HG03097 (cell line): ENCODE measurements around the gene ZBTB7C.

Experiments used
- ATAC-seq: cut with Tn5 transposase; IDR thresholded peaks from one replicate; pipeline ENCODE4 v1.9.1; 2021; ENCODE audit not compliant: unreplicated experiment, low FRiP score

ZBTB7C gene

DNA sequence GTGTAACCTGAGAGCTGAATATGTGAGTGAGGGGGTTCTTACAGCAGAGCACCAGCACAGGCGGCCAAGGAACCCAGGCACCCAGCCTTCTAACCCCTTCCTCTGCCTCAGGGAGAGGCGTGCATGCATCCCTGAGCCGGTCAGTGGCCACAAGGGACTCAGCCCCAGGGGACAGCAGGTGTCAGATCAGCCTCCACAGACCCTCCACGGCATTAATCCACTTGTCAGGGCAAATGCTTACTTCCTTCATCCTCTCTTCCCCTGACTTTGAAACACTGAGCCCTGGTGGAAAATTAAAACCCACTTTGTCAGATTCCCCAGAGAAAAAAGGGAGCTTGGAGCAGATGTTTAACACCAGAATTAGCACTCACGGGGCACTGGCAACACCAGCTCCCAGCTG is 418.2 kb downstream of the ZBTB7C start:
- ATAC-seq, result no peak

DNA sequence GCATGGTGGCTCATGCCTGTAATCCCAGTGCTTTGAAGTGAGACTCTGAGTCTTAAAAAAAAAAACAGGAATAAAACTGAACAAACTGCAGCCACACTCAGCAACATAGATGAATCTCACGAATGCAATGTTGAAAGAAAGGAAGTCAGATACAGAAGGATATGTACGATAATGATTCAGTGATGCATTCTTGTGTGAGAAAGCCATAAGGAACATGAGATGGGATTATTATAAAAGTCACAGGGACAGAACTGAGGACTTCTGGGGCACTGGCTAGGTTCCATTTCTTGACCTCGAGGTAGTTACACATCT is 421.8 kb downstream of the ZBTB7C start:
- ATAC-seq, result no peak

DNA sequence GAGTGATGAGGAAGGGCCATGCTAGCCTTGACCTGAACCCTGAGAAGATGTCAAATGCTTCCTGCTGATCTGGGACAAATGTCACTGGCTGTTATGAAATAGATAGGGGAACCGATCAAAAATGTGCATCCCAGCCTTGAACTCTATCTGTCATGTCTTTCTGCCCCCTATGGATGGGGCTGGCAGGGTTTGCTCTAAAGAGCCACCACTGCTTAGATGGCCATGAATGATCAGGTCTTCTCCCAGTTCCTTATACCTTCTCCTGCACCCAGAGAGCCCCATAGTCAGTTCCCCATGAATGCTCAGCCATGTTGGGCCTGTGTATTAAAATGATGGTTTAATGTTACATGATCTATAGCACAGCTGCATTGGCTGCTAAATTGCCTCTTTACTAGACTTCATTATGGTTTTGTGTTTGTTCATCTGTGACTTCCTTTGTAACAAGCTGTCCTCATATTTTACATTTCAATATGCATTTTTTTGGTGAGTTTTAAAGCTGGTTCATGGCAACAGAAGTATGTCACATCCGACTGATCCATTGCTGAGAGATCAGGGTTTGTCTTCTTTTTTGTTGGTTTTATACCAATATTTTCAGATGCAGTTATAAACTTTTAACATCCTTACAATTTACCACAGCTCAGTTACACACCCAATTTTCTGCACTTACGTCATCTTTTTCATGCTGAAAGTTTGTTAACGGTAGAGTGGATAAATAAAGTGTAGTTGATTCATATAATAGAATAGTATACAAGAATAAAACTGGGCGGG is 422.4 kb downstream of the ZBTB7C start:
- no peak for ATAC-seq

DNA sequence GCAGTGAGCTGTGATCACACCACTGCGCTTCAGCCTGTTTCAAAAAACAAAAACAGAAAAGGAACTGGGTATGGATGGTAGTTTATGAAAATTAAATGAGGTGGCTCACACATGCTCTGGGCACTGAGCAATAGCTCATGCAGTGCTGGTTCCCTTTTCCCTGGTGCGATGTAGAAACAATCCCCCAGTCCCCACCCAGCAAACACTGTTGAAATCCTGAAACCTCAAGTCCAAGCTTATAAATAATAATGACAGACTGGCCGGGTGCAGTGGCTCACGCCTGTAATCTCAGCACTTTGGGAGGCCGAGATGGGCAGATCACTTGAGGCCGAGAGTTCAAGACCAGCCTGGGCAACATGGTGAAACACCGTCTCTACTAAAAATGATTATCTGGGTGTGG is 423.3 kb downstream of the ZBTB7C start:
- ATAC-seq, result no peak

DNA sequence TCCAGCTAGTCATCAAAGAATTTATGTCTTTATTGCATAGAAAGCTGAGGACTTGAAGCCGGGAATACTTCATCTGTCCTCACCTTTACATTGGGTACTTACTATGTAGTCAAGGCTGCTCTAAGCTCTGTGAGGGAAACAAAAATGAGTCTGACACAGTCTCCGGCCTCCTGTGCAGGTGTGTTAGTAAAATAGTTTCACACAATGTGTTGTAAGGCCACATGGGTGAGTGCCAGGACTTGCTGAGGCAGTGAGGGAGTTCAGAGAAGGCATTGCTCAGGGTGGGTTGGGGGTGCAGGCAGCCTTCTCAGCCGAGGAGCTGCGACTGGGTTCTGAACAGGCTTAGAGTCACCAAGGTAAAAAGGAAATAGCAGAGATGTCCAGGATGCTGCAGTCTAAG is 424.2 kb downstream of the ZBTB7C start:
- ATAC-seq, result no peak

DNA sequence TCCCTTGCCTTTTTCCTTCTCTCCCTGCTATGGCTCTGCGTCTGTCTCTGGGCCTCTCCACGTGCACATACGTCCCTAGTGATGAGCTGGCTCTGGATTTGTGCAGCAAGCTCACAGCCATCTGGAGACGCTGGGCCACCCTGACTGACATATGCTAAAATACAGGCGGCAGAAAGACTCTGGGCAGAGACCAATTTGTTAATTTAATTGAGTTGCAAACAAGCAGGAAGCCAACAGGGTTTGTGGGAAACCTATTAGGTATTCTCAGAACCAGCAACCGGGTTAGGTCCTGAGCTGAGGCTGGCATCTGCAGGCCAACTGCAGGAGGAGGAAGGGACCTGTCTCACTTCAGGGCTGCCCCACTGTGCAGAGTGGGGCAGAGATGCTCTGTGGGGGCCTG is 425.2 kb downstream of the ZBTB7C start:
- no peak for ATAC-seq

DNA sequence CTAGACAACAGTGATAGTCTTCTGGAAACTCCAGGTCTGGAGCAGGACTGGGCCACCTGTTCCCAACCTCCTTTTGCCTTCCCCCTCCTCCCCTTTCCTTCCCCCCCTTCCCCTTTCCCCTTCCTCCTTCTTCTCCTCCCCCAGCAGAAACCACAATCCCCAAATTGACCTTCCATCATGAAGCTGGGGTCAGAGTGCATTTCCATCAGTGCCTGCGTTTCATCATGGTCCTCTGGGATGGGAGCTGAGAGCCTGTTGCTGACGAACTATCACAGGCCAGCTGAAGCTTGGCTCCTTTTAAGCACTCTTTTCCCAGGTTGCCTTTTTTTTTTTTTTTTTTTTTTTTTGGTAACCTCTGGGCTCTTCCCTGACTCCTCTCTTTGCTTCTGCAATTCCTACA is 426.1 kb downstream of the ZBTB7C start:
- no peak for ATAC-seq

DNA sequence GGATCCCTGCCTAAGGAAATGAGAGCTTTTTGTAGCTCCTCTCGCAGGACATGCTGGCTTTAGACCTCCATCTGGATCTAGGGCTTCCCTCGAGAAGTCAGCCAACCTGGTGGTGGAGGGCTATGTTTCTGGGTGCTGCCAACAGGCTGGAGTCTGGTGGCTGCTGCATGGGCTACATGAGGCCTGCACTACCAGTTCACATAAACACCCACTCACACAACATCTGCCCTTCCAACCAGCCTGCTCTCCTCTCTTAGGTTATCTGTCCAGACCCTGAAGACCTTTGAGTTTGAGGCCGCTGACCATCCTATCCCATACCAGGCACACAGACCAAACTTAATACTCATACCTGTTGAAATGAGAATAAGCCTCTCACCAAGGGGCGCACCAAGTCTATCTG is 427.4 kb downstream of the ZBTB7C start:
- ATAC-seq, result no peak

DNA sequence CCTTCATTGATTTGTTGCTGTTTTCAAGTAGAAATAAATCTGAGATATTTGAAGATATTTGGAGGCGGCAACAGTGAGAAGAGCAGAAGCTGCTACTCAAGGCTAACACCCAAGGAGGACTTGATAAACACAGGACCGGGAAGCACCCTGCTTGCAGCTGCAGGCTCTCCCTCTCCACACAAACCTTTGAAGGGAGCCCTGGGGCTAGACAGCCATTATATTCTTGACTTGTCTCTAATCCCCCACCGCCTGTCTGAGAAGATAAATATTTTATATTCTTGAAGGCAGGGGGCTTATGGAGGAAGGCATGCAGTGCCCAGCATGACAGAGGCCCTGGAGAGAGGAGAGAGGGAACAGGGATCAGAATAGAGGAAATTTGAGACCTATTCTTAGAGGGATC is 427.9 kb downstream of the ZBTB7C start:
- ATAC-seq, result no peak

DNA sequence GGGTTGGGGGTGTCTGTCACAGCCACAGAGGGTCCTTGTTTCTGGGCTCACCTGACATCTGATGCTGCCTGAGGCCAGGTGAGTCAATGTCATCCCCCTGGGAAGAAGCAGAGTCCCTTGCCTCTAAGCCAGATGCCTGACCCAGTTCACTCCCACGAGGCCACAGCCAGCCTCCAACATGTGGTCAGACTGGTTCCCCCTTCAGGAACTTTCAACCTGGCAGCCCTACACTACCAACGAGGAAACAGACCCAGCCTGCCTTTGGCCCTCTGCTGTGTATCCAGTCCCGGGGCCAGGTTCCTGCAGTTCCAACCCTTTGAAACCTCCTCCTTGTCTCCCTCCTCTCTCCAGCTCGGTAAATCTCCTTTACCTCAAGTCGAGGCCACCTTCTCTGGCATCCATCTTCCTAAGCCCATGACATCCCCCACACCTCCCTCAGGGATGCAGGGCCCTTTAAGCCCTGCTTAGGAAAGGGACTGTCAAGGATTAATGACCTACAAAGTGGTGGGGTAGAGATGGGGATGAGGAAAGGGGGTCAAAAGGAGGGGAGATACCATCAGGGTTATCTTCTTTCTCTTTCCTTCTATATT is 429.5 kb downstream of the ZBTB7C start:
- ATAC-seq, result no peak

DNA sequence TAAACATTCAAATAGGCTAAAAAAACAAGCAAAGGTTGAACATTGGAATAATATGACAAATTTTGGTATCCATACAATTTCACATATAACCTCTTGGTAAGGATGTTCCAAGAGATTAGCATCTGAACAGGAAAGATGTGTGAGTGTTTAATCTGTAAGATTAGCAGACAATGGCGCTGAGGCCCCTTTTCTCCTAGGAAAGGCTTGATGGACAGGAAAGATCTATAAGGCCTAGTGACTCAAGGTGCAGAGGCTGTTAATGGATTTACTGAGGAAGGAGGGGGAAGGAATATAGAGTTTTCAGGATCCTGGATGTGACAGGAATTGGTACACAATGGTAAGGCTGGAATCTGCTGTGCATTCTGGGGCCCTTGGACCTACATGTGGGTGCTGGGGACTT is 430.6 kb downstream of the ZBTB7C start:
- no peak for ATAC-seq

DNA sequence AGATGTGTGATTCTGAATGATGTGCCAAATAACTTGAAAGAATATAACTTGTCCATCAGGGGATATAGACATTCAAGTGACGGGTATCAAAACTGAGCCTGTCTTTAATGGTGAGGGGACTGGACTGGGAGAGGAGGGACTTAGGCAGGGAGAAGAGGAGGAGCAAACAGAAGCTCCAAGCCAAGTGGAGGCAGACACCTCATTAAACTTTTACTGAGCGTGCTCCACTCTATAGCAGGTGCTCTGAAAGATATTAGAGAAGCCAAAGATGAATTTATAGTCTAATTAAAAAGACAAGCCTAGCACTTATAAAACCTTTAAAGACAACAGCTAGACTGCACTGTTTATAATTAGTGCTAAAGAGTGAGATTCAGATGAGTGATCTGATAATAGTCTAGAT is 431.0 kb downstream of the ZBTB7C start:
- no peak for ATAC-seq
